Cardiac atrium fibroblast (primary cell): ENCODE results near the gene UBASH3B. TPM values are rescaled to one million over a fixed set of nuclear protein-coding genes. Genes with fewer than 3 reads are reported as not detected.

Experiments
- total RNA-seq: library from RNA; depleted of rRNA; stranded (reverse); fragments of >200 nt; gene quantifications from 2 replicates; pipeline ENCODE4 v1.2.3, GENCODE V29; 2015

UBASH3B gene, protein sequence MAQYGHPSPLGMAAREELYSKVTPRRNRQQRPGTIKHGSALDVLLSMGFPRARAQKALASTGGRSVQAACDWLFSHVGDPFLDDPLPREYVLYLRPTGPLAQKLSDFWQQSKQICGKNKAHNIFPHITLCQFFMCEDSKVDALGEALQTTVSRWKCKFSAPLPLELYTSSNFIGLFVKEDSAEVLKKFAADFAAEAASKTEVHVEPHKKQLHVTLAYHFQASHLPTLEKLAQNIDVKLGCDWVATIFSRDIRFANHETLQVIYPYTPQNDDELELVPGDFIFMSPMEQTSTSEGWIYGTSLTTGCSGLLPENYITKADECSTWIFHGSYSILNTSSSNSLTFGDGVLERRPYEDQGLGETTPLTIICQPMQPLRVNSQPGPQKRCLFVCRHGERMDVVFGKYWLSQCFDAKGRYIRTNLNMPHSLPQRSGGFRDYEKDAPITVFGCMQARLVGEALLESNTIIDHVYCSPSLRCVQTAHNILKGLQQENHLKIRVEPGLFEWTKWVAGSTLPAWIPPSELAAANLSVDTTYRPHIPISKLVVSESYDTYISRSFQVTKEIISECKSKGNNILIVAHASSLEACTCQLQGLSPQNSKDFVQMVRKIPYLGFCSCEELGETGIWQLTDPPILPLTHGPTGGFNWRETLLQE
- 6.0 and 16.8 TPM in 2 replicates for total RNA-seq

GRCh38 chr11:122655527-122656072 lies at the start of gene UBASH3B:
Gene UBASH3B (plus strand): TSS chr11:122655722. CDS start chr11:122656050, 328 bp downstream.

Other genes starting within 250 kb of the UBASH3B start
- gene CRTAM, start 182.8 kb downstream of the UBASH3B start, total RNA-seq = not detected in 2 replicates
- gene JHY, start 227.0 kb downstream of the UBASH3B start, total RNA-seq = 0.49 and 0.54 TPM in 2 replicates